ENCODE measurements around the gene NBR1. TPM values are rescaled to one million over a fixed set of nuclear protein-coding genes. Genes with fewer than 3 reads are reported as not detected.

Gene NBR1
- total and polyA plus RNA-seq, 3 donors from 2014 or later = 146 to 302 (median 244) TPM

- 0% methylated on average over 27 of the region's 27 CpGs for WGBS, 2 donors
- Histone ChIP-seq H3K27me3 (no peaks in the 10 kb centered on the region), H3K4me3 (peak overlapping the region; percentile 85 to 89), H3K9me3 (no peaks in the 10 kb centered on the region), H3K36me3 (ENCODE audit: low read depth, missing control alignments) (no peaks in the 10 kb centered on the region), H3K27ac (peak overlapping the region; percentile 99 to 100), H3K4me1 (peaks cover 28% of the 10 kb centered on the region)
- intact Hi-C loops (cut with DNase I; ENCODE audit: low total_unique reads) = no loop called here
- peak; percentile 97 for DNase-seq
- no peak for TF ChIP-seq CTCF (IDR thresholded peaks at IDR 0.05)
- TF ChIP-seq POLR2A (IDR thresholded peaks at IDR 0.05) = peak; percentile 76
Observed at GRCh38 chr17:43170140-43170765, 761 bp upstream of the NBR1 start.

- WGBS, 2 donors = 2 to 4% methylated on average over 12 of the region's 12 CpGs
- peaks cover 36% of the 10 kb centered on the region for H3K4me1 ChIP-seq
- DNase-seq = peak; percentile 57
- H3K4me3 ChIP-seq = peak overlapping the region; percentile 85 to 89
- H3K27ac ChIP-seq = peak overlapping the region; percentile 99 to 100
- no peaks in the 10 kb centered on the region for H3K27me3 ChIP-seq
- no peaks in the 10 kb centered on the region for H3K9me3 ChIP-seq
- intact Hi-C loops (cut with DNase I; ENCODE audit: low total_unique reads) = no loop called here
- no peak for TF ChIP-seq CTCF (IDR thresholded peaks at IDR 0.05)
- TF ChIP-seq POLR2A (IDR thresholded peaks at IDR 0.05) = no peak
- H3K36me3 ChIP-seq (ENCODE audit: low read depth, missing control alignments) = no peaks in the 10 kb centered on the region
Observed at GRCh38 chr17:43171586-43172487, 823 bp downstream of the NBR1 start.

- no peak for DNase-seq
- Histone ChIP-seq H3K36me3 (ENCODE audit: low read depth, missing control alignments) (no peaks in the 10 kb centered on the region), H3K9me3 (no peaks in the 10 kb centered on the region), H3K27ac (peak overlapping the region in 1 of 2 donors; percentile 31), H3K27me3 (no peaks in the 10 kb centered on the region), H3K4me3 (no peak overlapping the region), H3K4me1 (peaks cover 30% of the 10 kb centered on the region)
- WGBS, 2 donors = 52 to 58% methylated on average over 4 of the region's 4 CpGs
- intact Hi-C loops (cut with DNase I; ENCODE audit: low total_unique reads) = no loop called here
- TF ChIP-seq CTCF (IDR thresholded peaks at IDR 0.05) (no peak), POLR2A (IDR thresholded peaks at IDR 0.05) (no peak)
Observed at GRCh38 chr17:43175213-43176118, 4.5 kb downstream of the NBR1 start.

- no peaks in the 10 kb centered on the region for H3K36me3 ChIP-seq (ENCODE audit: low read depth, missing control alignments)
- intact Hi-C loops (cut with DNase I; ENCODE audit: low total_unique reads) = no loop called here
- no peak for DNase-seq
- no peak overlapping the region for H3K27ac ChIP-seq
- TF ChIP-seq CTCF (IDR thresholded peaks at IDR 0.05) = no peak
- no peak for TF ChIP-seq POLR2A (IDR thresholded peaks at IDR 0.05)
- no peak overlapping the region for H3K4me3 ChIP-seq
- 67 to 80% methylated on average over 2 of the region's 2 CpGs for WGBS, 2 donors
- H3K27me3 ChIP-seq = no peaks in the 10 kb centered on the region
- H3K4me1 ChIP-seq = peaks cover 30% of the 10 kb centered on the region
- no peaks in the 10 kb centered on the region for H3K9me3 ChIP-seq
Observed at GRCh38 chr17:43176119-43176570, 5.1 kb downstream of the NBR1 start.
